Measurements from ENCODE around the gene TECRL. TPM values are rescaled to one million over a fixed set of nuclear protein-coding genes. Genes with fewer than 3 reads are reported as not detected.

Gene TECRL, protein sequence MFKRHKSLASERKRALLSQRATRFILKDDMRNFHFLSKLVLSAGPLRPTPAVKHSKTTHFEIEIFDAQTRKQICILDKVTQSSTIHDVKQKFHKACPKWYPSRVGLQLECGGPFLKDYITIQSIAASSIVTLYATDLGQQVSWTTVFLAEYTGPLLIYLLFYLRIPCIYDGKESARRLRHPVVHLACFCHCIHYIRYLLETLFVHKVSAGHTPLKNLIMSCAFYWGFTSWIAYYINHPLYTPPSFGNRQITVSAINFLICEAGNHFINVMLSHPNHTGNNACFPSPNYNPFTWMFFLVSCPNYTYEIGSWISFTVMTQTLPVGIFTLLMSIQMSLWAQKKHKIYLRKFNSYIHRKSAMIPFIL
- not detected in 2 replicates for total RNA-seq

DNA sequence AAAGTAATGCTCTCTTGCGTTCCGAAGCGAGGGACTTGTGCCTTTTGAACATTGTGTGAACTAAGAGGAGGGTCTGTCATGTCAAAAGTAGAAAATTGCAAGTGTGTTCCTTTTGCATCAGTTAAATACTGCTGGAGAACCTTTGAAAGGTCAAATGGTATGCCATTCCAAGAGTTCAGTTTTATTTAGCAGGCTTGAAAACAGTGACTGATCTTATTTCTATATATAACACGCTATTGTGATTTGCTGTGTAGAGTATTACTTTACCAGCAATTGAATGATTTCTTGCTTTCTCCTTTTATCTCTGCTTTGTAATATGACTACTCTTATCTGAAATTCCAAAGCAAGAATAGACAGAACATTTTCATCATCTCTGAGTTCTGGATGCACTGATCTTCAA lies at the start of gene TECRL:
TSS of gene TECRL (minus strand) at position 151 of the 400 bp plus-strand sequence. CDS start at position 52, 99 bp downstream.

Measured in nasal cavity respiratory epithelium epithelial cell of viscerocranial mucosa (primary cell).